ENCODE data around the gene TTN.
A peak's percentile ranks its signal among the peaks of the same experiment; 100 is the strongest.

The TTN gene

GRCh38 chr2:178800510-178800909, 6.7 kb downstream of the TTN start:
- no peak for DNase-seq (ENCODE audit: low read depth)
- TF ChIP-seq CTCF (conservative IDR thresholded peaks at IDR 0.05; ENCODE audit: low read length), result no peak
- no peak overlapping the region for H3K4me3 ChIP-seq (ENCODE audit: low read length)

- no peak for DNase-seq (ENCODE audit: low read depth)
- TF ChIP-seq CTCF (conservative IDR thresholded peaks at IDR 0.05; ENCODE audit: low read length), result no peak
These were observed 7.9 kb downstream of the TTN start for GRCh38 chr2:178799305-178799704.

GRCh38 chr2:178796079-178796677, 11.0 kb downstream of the TTN start:
- peak; percentile 64 for TF ChIP-seq CTCF (conservative IDR thresholded peaks at IDR 0.05; ENCODE audit: low read length)
- H3K4me3 ChIP-seq (ENCODE audit: low read length), result no peak overlapping the region
- DNase-seq (ENCODE audit: low read depth), result peak; percentile 56

More at GRCh38 chr2:178799305-178799704, 7.9 kb downstream of the TTN start:
- no peak overlapping the region for H3K4me3 ChIP-seq (ENCODE audit: low read length)

- no peak overlapping the region for H3K4me3 ChIP-seq (ENCODE audit: low read length)
- no peak for DNase-seq (ENCODE audit: low read depth)
- no peak for TF ChIP-seq CTCF (conservative IDR thresholded peaks at IDR 0.05; ENCODE audit: low read length)
These were observed 19.3 kb downstream of the TTN start for GRCh38 chr2:178787934-178788333.

- TF ChIP-seq CTCF (conservative IDR thresholded peaks at IDR 0.05; ENCODE audit: low read length), result no peak
- DNase-seq (ENCODE audit: low read depth), result no peak
- H3K4me3 ChIP-seq (ENCODE audit: low read length), result no peak overlapping the region
These were observed 20.1 kb downstream of the TTN start for GRCh38 chr2:178787155-178787554.

- DNase-seq (ENCODE audit: low read depth), result no peak
- no peak overlapping the region for H3K4me3 ChIP-seq (ENCODE audit: low read length)
- TF ChIP-seq CTCF (conservative IDR thresholded peaks at IDR 0.05; ENCODE audit: low read length), result no peak
These were observed 23.3 kb downstream of the TTN start for GRCh38 chr2:178783889-178784288.

- TF ChIP-seq CTCF (conservative IDR thresholded peaks at IDR 0.05; ENCODE audit: low read length), result no peak
- no peak for DNase-seq (ENCODE audit: low read depth)
- H3K4me3 ChIP-seq (ENCODE audit: low read length), result no peak overlapping the region
These were observed 25.0 kb downstream of the TTN start for GRCh38 chr2:178782236-178782635.

All from AG10803 (cell line).